SU-DHL-6 (cell line): ENCODE measurements around the gene FBXL20.

ENCODE experiments used
- H2AFZ ChIP-seq: fragments of 200-600 bp; sonication (generic); 2 replicates; pipeline ENCODE4 v1.6.1; 2014; ENCODE audit warnings: low read depth, mild to moderate bottlenecking, moderate library complexity, mixed read lengths, antibody characterized with exemption, low read length; ENCODE audit not compliant: severe bottlenecking
- H3F3A ChIP-seq: fragments of 200-600 bp; shearing (Covaris generic); 2 replicates; pipeline ENCODE4 v1.6.0; 2016; ENCODE audit warnings: antibody characterized with exemption, mild to moderate bottlenecking; ENCODE audit not compliant: insufficient read depth
- H3K27ac ChIP-seq: fragments of 200-600 bp; sonication (generic); 2 replicates; pipeline ENCODE4 v1.5.1; 2016; ENCODE audit warnings: low read depth, mild to moderate bottlenecking, low read length, moderate library complexity, mixed read lengths
- H3K27me3 ChIP-seq: fragments of 200-600 bp; sonication (generic), shearing (Covaris generic); 2 replicates; pipeline ENCODE4 v1.6.0; 2014; ENCODE audit warnings: mild to moderate bottlenecking, low read length
- H3K36me3 ChIP-seq: fragments of 200-600 bp; sonication (generic); 2 replicates; pipeline ENCODE4 v1.6.1; 2014; ENCODE audit warnings: mild to moderate bottlenecking, low read length, mixed read lengths
- H3K4me2 ChIP-seq: fragments of 300-600, 200-600 bp; shearing (Covaris generic), sonication (generic); 2 replicates; pipeline ENCODE4 v1.6.0; 2014; ENCODE audit warnings: low read length, low read depth, mild to moderate bottlenecking; ENCODE audit not compliant: poor library complexity, severe bottlenecking
- H3K4me3 ChIP-seq: fragments of 200-600 bp; sonication (generic); 2 replicates; pipeline ENCODE4 v1.5.1; 2014; ENCODE audit warnings: antibody characterized with exemption, low read length, mild to moderate bottlenecking, mixed read lengths; ENCODE audit not compliant: insufficient read depth, poor library complexity, severe bottlenecking
- H3K79me2 ChIP-seq: fragments of 200-600 bp; sonication (generic); 2 replicates; pipeline ENCODE4 v1.6.1; 2014; ENCODE audit warnings: mild to moderate bottlenecking, low read length, moderate library complexity; ENCODE audit not compliant: insufficient read depth
- H3K9ac ChIP-seq: fragments of 200-600 bp; sonication (generic); 2 replicates; pipeline ENCODE4 v1.7.0; 2014; ENCODE audit warnings: mild to moderate bottlenecking, low read length
- H3K9me2 ChIP-seq: fragments of 200-600 bp; sonication (generic); replicated peaks from 2 replicates; pipeline ENCODE4 v1.6.1; 2014; ENCODE audit warnings: low read length; ENCODE audit not compliant: insufficient read depth
- H3K9me3 ChIP-seq: fragments of 200-600 bp; sonication (generic); 2 replicates; pipeline ENCODE4 v1.6.1; 2014; ENCODE audit warnings: low read length, mixed read lengths; ENCODE audit not compliant: insufficient read depth
- H4K20me1 ChIP-seq: fragments of 200-600 bp; sonication (generic); 2 replicates; pipeline ENCODE4 v1.6.1; 2014; ENCODE audit warnings: low read depth, mild to moderate bottlenecking, antibody characterized with exemption, low read length, moderate library complexity, mixed read lengths
- CTCF ChIP-seq: fragments of 200-600 bp; sonication (generic); IDR thresholded peaks from one replicate; pipeline ENCODE4 v1.5.1; 2017; ENCODE audit warnings: antibody characterized with exemption, mild to moderate bottlenecking, low read length, moderate library complexity; ENCODE audit not compliant: insufficient read depth, poor library complexity, severe bottlenecking
- EZH2phosphoT487 ChIP-seq: fragments of 200-600 bp; sonication (generic), shearing (Covaris generic); conservative IDR thresholded peaks from 2 replicates; pipeline ENCODE4 v1.6.1; 2018; ENCODE audit warnings: mild to moderate bottlenecking, antibody characterized with exemption, low read length, moderate library complexity, mixed read lengths

The FBXL20 gene

GRCh38 chr17:39332092-39332491, 69.3 kb downstream of the FBXL20 start:
- TF ChIP-seq EZH2phosphoT487 (no peak), CTCF (no peak)
- H3K36me3 ChIP-seq: no peaks in the 10 kb centered on the region
- H3K79me2 ChIP-seq: no peaks in the 10 kb centered on the region
- no peaks in the 10 kb centered on the region for H3K27me3 ChIP-seq
- no peak overlapping the region for H3K9ac ChIP-seq
- no peaks in the 10 kb centered on the region for H3K9me3 ChIP-seq
- no peak overlapping the region for H2AFZ ChIP-seq
- no peak overlapping the region for H3K27ac ChIP-seq
- no peak overlapping the region for H3K4me3 ChIP-seq
- no peaks in the 10 kb centered on the region for H3K9me2 ChIP-seq
- no peaks in the 10 kb centered on the region for H3F3A ChIP-seq
- H4K20me1 ChIP-seq: no peaks in the 10 kb centered on the region
- H3K4me2 ChIP-seq: no peak overlapping the region

DNA sequence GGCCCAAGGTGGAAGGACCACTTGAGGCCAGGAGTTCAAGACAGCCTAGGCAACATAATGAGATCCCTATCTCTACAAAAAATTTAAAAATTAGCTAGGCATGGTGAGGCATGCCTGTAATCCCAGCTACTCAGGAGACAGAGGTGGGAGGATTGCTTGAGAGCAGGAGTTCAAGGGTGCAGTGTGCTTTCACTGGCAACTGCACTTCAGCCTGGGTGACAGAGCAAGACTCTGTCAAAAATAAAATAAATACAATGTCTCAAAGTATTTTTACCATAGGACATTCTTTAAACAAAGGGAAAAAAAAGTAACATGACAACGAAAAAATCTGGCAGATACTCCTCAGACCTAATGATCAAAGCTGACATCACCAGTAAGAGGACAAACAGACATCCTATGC, 72.6 kb downstream of the FBXL20 start:
- Histone ChIP-seq H3K79me2 (no peaks in the 10 kb centered on the region), H2AFZ (no peak overlapping the region), H4K20me1 (no peaks in the 10 kb centered on the region), H3K9me3 (no peaks in the 10 kb centered on the region), H3K36me3 (no peaks in the 10 kb centered on the region), H3K9me2 (no peaks in the 10 kb centered on the region), H3K27ac (no peak overlapping the region), H3K9ac (no peak overlapping the region), H3K27me3 (no peaks in the 10 kb centered on the region), H3F3A (no peaks in the 10 kb centered on the region), H3K4me2 (no peak overlapping the region), H3K4me3 (no peak overlapping the region)
- no peak for TF ChIP-seq EZH2phosphoT487
- TF ChIP-seq CTCF: no peak

GRCh38 chr17:39327109-39327508, 74.3 kb downstream of the FBXL20 start:
- Histone ChIP-seq H3K4me3 (no peak overlapping the region), H3K79me2 (no peaks in the 10 kb centered on the region), H2AFZ (no peak overlapping the region), H3K27me3 (no peaks in the 10 kb centered on the region), H4K20me1 (no peaks in the 10 kb centered on the region), H3F3A (no peaks in the 10 kb centered on the region), H3K4me2 (no peak overlapping the region), H3K27ac (no peak overlapping the region), H3K9me2 (no peaks in the 10 kb centered on the region), H3K36me3 (no peaks in the 10 kb centered on the region), H3K9me3 (no peaks in the 10 kb centered on the region), H3K9ac (no peak overlapping the region)
- no peak for TF ChIP-seq CTCF
- TF ChIP-seq EZH2phosphoT487: no peak
